NCI-H226 (cell line): ENCODE data around the gene GID4.
A peak's percentile ranks its signal among the peaks of the same experiment; 100 is the strongest.

Source experiments
- DNase-seq: peaks from one replicate; pipeline ENCODE4 v3.0.0-alpha.2; 2015

Gene GID4

GRCh38 chr17:18045691-18046350, 6.6 kb downstream of the GID4 start:
- no peak for DNase-seq

- DNase-seq, result no peak
These were observed 16.4 kb downstream of the GID4 start for GRCh38 chr17:18055597-18055996.

- DNase-seq, result no peak
These were observed 17.0 kb downstream of the GID4 start for GRCh38 chr17:18056214-18056613.

DNA sequence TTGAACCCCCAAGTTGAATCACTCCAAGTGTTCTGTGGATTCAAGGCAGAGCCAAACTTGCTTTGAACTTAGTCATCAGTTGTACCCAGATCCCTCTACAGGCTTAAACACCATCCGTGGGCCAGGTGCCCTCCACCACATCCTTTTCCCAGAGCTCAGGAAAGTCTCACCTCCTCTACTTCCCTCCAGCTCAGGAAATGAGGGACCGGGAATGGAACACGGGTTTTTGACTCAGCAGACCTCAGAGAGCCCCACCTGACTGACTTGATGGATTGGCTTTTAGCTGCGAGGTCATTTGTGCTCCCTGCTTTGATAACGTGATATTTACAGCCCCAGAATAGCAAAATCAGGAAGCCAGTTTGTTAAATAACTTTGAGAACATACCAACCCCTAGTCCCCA, 20.1 kb downstream of the GID4 start:
- DNase-seq, result no peak

DNA sequence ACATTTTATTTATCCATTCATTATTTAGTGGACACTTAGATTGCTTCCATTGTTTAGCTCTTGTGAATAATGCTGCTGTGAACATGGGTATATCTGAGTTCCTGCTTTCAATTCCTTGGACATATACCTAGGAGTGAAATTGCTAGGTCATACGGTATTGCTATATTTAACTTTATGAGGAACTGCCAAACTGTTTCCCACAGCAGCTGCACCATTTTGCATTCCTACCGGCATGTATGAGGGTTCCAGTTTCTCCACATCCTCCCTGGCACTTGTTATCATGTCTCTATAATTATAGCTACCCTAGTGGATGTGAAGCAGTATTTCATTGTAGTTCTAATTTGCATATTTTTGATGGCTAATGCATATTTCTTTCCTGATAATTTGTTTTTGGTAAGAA, 24.8 kb downstream of the GID4 start:
- DNase-seq, result no peak

DNA sequence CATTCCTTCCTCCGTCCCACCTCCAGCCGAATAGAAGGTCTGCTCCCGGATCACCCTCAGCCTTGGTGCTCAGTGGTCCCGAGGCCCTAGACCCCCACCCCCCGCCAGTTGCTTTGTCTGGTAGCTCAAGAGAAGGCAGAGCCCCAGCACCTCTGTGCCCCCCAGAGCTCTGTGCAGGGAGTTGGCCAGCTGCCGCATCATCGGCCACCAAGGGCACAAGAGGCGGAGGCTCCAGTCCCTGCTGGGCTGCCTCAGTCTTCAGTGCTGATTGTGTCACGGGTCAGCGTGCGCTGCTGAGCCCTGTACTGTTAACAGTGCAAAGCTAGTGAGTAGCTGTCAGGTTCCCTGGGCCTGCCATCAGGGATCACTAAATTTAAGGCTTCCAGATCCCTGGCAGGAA, 26.3 kb downstream of the GID4 start:
- no peak for DNase-seq

GRCh38 chr17:18066866-18067265, 27.7 kb downstream of the GID4 start:
- DNase-seq, result no peak

- DNase-seq, result no peak
These were observed 29.9 kb downstream of the GID4 start for GRCh38 chr17:18069101-18069500.

GRCh38 chr17:18070861-18071340, 31.7 kb downstream of the GID4 start:
- peak; percentile 10 for DNase-seq

DNA sequence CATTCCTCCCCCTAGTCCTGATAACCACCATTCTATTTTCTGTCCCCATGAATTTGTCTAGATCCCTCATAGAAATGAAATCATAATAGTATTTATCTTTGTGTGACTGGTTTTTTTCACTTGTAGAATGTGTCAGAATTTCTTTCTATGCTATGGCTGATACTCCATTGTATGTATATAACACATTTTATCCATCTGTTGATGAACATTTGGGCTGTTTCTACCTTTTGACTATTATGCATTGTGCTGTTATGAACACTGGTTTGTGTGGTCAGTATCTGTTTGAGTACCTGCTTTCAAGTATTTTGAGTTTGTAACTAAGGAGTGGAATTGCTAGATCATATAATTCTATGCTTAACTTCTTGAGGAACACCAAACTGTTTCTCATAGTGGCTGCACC, 32.5 kb downstream of the GID4 start:
- no peak for DNase-seq

DNA sequence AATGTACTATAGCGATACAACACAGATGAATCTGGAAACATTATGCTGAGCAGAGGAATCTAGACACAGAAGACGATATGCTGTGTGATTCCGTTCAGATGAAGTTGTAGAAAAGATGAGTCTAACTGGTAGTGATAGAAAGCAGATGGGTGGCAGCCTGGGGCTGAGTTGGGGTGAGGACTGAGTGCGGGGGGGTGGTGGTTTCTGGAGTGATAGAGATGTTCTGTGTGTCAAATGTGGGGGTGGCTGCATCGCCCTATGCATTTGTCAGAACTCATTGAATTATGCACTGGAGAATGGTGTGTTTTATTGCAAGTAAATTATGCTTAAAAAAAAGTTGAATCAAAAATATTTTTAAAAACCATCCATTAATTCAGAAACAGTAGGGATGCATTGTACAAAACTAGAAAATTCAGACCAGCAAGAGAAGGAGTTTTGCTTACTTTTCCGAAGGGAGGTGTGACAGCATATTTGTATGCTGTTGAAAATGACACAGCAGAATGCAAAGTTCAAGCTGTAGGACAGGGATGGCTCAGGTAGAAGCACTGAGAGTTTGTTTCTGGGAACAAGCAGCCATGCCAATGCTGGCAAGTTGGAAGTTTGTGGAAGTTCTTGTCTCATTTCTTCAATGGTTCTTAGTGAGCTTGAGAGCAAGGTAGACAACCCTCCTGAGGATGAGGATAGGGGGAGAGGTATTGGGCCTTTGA, 35.5 kb downstream of the GID4 start:
- no peak for DNase-seq

DNA sequence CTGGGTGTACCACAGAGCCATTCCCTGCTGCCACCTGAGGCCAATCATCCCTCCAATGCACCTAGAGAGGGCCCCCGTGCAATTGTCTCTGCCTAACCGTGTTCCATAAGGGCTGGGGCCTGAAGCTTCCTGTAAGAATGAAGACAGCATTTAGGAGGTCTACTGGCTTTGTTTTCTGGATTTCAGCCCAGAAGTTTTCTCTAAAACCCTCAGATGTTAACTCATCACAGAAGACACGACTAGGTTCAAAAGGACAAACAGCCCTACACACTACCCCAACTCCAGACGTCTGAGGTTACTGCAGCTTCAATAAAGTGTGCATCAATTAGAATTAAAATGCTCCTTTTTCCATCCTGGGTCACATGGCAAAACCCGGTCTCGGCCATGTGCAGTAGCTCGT, 37.7 kb downstream of the GID4 start:
- no peak for DNase-seq

DNA sequence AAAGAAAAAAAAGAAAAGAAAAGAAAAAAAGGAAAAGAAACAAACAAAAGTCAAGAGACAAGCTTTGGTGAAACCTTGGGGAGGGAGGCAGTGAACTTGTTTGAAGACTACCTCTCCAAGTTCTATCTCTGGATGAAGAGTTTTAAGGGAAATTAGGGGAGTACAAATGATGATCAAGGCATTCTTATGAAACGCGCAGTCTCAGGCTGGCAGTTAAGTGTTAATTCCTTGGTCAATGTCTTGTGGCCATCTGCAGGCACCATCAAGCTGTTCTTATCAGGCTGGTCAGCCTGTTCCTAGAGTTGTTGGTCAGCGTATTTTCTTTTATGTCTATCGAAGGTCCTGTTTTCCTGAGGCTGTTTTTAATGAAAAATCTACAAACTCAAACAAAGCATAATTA, 40.3 kb downstream of the GID4 start:
- DNase-seq, result no peak

DNA sequence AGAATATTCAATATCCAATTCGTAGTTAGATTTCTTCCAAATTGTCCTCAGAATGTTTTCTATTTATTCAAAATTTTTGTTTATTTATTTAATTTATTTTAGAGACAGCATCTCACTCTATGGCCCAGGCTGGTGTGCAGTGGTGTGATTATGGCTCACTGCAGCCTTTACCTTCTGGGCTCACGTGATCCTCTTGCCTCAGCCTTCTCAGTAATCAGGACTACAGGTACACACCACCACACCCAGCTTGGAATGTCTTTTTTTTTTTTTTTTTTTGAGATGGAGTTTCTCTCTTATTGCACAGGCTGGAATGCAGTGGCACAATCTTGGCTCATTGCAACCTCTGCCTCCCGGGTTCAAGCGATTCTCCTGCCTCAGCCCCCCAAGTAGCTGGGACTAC, 45.0 kb downstream of the GID4 start:
- no peak for DNase-seq

DNA sequence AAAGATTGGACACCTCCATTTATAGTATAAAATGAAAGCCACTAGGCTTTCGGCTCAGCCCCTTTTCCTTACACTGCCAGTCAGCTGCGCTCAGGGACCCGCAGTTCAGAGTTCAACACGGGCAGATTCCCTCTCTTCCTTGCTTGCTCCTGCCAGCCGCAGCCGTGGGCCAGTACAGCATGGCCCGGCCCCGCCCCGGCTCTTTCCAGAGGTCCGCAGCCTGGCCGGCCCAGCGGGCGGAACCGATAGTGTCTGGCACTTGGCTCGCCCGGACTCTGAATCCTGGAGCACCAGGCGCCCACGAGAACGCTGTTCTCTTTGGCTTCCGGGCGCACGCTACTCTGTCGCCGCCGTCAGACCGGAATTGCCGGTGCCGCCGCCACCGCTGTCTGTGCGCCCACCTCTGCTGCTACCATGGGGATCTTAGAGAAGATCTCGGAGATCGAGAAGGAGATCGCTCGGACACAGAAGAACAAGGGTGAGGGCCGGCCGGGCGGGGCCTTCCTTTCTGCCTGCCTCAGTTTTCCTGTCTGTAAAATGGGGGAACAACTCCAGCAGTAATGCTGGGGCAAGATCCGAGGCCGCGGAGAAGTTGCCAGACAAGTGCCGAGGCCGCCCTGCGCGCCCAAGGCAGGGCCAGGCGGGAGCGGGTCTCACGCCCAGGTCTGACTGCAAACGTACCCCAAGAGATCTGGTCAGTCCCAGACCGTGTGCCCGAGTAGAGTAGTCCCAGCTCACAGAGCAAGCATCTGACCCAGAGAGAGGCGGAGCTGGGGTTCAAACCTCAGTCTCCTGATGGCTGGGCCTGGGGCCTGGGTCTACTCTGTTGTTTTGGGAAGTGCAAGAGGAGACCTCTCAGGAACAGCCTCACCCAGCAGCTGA, 48.6 kb downstream of the GID4 start, which contains the start of gene DRG2:
TSS of gene DRG2 (plus strand) at position 339 of the 882 bp plus-strand sequence. CDS start at position 415, 76 bp downstream.
- DNase-seq, result peak; percentile 87

DNA sequence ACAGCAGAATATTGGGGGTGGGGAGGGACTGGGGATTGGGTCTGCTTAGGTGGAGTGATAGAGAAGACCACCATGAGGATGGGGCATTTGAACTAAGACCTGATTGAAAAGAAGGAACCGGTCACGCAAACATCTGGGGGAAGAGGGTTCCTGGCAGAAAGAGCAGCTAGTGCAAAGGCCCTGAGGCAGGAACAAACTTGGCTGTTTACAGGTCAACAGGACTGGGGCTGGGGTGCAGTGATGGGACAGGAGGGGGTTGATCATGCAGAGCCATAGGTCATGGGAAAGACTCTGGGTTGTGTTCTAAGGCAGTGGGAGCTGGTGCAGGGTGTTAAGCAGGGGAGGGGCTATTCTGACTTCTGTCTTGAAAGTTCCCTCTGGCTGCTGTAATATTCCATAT, 50.4 kb downstream of the GID4 start:
- no peak for DNase-seq

DNA sequence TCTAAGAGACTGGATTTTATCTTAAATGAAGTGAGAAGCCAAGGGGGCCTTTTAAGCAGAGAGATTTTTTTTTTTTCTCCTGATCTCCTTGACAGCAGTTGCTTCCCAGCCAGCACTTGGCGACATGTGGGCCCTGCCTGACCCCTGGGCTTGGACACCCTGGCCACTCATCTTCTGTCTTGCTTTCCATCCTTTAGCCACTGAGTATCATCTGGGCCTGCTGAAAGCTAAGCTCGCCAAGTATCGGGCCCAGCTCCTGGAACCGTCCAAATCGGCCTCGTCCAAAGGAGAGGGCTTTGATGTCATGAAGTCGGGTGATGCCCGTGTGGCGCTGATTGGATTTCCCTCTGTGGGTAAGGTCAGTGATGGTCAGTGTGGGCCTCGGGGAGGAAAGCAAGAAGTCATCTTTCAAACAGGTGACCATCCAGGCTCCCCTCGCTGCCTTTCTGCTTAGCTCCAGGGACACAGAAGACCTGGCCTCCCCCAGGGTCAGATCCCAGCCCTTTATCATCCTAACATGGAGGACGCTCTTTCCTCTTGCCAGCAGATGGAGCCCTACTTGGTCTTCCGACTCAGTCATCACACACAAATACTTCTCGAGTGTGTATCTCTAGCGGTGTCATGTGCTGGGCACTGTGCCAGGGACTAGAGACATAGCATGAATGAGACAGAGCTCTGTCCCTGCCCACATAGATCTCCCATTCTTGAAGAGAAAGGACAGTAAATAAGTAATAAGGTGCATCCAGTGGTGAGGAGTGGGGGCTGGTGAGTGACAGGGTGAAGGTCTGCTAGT, 54.6 kb downstream of the GID4 start:
- peak; percentile 50 for DNase-seq

DNA sequence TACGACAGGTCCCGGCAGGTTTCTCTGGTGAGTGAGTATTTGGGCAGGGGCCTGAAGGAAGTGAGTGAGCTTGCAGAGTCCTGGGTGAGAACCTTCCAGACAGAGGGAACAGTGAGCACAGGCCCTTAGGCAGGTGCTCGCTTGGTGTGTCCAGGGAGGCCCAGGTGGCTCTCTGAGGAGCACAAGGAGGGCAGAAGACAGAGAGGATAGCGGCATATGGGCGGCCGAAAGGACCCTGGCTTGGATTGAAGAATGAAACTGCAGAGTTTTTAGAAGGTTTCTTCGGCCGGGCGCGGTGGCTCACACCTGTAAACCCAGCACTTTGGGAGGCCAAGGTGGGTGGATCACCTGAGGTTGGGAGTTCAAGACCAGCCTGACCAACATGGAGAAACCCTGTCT, 55.2 kb downstream of the GID4 start:
- no peak for DNase-seq

DNA sequence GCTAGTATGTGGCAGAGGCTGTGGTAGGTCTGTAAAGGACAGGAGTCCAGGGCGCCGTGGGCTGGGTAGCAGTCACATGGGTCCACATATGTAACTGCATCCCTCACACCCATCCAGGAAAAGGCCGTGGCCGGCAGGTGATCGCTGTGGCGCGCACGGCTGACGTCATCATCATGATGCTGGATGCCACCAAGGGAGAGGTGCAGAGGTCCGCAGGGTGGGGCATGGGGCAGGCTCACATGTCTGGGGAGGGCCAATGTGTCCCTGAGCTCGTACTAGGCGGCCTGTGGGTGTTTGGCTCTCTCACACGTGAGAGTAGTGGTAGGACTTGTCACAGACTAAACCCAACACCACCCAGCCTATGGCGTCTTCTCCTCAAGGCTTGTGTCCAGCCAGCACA, 60.3 kb downstream of the GID4 start:
- DNase-seq, result no peak

DNA sequence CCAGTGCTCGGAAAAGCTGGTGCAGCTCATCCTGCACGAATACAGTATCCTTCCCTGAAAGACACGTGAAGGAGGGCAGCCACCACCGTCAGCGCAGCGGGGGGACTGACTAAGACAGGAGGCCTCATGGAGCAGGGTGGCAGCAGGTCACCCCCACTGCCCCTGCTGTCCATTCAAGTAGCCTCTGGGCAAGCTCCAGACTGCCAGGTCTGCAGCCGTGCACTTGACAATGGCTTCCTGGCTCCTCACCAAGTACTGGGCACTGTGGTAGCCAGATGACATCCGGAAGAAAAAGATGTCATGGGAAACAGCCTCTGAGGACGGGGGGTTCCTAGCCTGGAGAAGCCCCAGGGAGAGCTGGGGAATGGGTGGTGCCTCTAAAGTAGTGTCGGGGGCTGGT, 61.4 kb downstream of the GID4 start:
- no peak for DNase-seq

GRCh38 chr17:18101828-18102227, 62.6 kb downstream of the GID4 start:
- no peak for DNase-seq

- no peak for DNase-seq
These were observed 63.4 kb downstream of the GID4 start for GRCh38 chr17:18102640-18103039.

DNA sequence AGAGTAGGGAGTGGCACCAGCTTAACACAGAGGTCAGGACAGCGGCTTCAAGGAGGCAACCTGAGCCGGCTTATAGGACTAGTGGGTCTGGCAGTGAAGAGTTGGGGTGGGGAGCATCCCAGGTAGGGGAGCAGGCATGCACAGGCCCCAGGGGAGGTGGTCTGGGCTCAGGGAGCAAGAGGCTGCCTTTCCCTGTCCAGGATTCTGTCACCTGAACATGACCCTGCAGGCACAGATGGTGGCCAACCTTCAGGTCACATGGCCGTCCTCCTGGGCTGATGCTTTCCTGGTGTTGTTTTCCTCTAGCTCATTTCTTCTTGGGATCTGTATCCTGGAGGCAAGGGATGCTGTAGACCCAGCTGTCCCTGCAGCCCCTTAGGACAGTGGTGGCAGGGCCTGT, 65.8 kb downstream of the GID4 start:
- no peak for DNase-seq
